GM20000 (cell line): Measurements from ENCODE around the gene PHF2.
"Not testable (repeated sequence)": the region's sequence is repeated elsewhere in the genome, so short reads cannot be mapped to it uniquely, and the experiment has no call there.

Experiments
- DNase-seq: peaks from one replicate; pipeline ENCODE4 v3.0.0; 2012; ENCODE audit warnings: low spot score
- TF ChIP-seq, protein P1 (sequence below): IDR thresholded peaks from 2 replicates; pipeline ENCODE4 v1.5.1; 2012; ENCODE audit warnings: mild to moderate bottlenecking, control low read depth; ENCODE audit errors: extremely low read depth, missing control alignments

PHF2 gene

DNA sequence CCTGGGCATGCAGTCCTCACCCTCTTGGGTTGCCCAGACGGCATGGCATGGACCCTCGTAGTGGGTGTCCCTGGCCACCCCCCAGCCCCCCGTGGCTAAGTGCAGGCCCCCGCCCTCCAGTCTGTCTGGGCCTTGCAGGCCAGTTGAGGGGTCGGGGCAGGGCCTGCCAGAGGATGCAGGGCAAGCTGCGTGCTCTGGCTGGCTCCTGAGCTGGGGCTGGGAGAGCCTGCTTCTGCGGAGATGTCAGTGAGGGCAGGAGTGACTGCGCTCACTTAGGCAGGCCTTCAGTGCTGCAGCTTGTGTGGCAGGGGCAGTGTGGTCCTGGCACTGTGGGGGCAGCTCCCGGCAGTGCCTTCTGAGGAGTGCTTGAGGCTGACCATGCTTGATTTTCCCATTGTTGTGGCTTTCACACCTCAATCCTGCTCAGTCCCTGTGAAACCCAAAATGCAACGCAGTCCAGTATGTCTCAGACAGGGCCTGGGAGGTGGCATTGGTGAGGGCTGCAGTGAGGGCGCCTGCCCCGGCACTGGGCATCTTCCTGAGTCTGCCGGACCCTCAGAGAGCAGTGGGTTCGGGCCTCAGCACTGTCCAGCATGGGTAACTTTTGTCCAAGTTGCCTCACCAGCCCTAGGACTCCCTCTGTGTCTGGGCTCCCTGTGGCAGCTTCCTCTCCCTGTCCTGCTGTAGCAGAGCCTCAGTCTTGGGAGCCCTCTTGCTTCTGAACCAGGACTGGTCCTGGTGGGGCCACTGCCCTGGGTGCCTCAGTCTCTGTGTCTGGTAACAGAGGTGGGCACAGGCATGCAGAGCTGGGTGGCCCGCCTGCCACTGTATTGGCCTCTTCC, 93.0 kb downstream of the PHF2 start:
- TF ChIP-seq, protein P1, sequence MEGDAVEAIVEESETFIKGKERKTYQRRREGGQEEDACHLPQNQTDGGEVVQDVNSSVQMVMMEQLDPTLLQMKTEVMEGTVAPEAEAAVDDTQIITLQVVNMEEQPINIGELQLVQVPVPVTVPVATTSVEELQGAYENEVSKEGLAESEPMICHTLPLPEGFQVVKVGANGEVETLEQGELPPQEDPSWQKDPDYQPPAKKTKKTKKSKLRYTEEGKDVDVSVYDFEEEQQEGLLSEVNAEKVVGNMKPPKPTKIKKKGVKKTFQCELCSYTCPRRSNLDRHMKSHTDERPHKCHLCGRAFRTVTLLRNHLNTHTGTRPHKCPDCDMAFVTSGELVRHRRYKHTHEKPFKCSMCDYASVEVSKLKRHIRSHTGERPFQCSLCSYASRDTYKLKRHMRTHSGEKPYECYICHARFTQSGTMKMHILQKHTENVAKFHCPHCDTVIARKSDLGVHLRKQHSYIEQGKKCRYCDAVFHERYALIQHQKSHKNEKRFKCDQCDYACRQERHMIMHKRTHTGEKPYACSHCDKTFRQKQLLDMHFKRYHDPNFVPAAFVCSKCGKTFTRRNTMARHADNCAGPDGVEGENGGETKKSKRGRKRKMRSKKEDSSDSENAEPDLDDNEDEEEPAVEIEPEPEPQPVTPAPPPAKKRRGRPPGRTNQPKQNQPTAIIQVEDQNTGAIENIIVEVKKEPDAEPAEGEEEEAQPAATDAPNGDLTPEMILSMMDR = no peak
- no peak for DNase-seq

DNA sequence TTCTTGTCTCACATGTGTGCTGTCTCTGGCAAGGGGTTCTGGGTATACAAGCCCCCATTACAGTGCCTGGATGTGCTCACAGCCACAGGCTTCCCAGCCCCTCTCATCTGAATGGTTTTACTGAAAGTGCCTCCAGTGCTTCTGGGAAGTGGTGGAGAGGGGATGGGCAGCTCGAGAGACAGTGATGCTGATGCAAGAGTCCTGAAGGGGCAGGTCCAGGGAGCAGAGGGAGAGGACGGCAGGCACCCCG, 93.5 kb downstream of the PHF2 start:
- no peak for DNase-seq
- TF ChIP-seq, protein P1 = no peak

- DNase-seq = no peak
- TF ChIP-seq, protein P1 = no peak
These were observed 94.0 kb downstream of the PHF2 start for GRCh38 chr9:93670208-93671019.

GRCh38 chr9:93671020-93671338, 94.6 kb downstream of the PHF2 start:
- DNase-seq = no peak

GRCh38 chr9:93672330-93673020, 96.1 kb downstream of the PHF2 start:
- DNase-seq = not testable (repeated sequence)

More at GRCh38 chr9:93671020-93671338, 94.6 kb downstream of the PHF2 start:
- TF ChIP-seq, protein P1 = no peak

- TF ChIP-seq, protein P1 = no peak
- no peak for DNase-seq
These were observed 96.8 kb downstream of the PHF2 start for GRCh38 chr9:93673021-93673838.

GRCh38 chr9:93673839-93674334, 97.5 kb downstream of the PHF2 start:
- TF ChIP-seq, protein P1 = no peak

More at GRCh38 chr9:93673839-93674334, 97.5 kb downstream of the PHF2 start:
- no peak for DNase-seq
